Umbilical cord (tissue), 1 donor: ENCODE measurements around the gene ARHGAP11B.
A peak's percentile ranks its signal among the peaks of the same experiment; 100 is the strongest.
"Not testable (repeated sequence)": the region's sequence is repeated elsewhere in the genome, so short reads cannot be mapped to it uniquely, and the experiment has no call there.

Experiments
- DNase-seq: peaks from one replicate; pipeline ENCODE4 v3.0.0-alpha.2; 2015; ENCODE audit warnings: low spot score

ARHGAP11B gene

DNA sequence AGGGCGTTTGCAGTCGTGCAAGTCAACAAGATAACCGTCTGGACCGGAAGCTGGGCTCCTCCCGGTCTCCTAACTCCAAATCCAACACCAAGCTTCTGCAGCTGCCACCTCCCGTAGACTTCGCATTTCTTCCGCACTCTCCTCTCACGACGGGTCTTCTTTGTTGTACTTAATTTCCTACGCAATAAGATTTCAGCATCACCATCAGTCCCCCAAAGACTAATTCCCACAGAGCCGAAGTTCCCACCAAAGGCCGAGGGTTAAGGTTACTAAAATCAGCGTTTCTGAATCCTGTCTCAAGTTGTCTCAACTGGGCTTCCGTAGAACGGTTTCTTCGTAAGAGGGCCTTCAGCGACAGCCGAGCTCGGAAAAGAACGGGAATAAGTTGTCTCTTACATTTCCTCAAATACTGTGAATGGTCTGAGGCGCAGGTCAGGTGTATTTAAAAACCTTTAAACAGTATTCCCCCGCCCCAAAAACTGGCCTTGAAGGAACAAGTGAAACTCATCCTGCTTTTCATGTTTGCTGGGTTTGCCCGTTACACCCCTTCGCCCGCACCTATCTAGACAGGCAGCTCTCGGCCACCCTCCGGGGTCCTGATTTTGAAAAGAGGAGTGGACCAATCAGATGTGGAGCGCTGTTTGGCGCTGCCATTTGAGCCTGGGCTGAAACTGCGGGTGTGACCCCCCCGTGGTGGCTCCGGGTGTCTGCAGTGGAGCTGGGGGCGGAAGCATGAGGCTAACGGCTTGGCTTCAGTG lies at the start of gene ARHGAP11B:
Gene ARHGAP11B (plus strand): TSS at position 693 of the 758 bp plus-strand sequence.
- peak; percentile 100 for DNase-seq

DNA sequence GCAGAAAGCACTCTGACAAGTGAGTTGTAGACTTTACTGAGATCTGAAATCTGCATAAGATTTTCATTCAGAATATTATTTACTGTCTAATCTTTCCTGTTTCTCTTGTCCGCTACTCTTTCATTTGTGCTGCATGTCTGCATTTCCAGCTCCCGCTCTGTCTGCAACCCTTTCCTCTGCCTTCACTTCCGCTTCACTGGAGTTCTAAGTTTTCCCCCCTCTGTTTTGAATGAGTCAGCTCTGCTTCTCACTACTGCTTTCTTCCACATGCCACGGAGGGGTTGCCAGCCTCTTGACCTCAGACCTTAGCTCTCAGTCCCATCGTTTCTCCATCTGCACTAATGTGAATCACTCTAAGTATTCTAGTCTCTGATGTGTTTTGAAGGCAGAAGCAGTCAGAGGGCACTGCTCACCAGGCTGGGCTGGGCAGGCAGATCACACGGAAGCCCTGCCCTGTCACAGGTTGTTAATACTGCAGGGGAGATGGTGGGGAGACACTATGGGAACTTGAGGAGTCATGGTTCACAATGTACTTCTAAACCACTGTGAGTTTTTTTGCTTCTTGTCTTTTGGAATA lies 46.4 kb upstream of the ARHGAP11B start:
- not testable (repeated sequence) for DNase-seq

- DNase-seq: not testable (repeated sequence)
Measured at GRCh38 chr15:30580716-30581115, 45.2 kb upstream of the ARHGAP11B start.

DNA sequence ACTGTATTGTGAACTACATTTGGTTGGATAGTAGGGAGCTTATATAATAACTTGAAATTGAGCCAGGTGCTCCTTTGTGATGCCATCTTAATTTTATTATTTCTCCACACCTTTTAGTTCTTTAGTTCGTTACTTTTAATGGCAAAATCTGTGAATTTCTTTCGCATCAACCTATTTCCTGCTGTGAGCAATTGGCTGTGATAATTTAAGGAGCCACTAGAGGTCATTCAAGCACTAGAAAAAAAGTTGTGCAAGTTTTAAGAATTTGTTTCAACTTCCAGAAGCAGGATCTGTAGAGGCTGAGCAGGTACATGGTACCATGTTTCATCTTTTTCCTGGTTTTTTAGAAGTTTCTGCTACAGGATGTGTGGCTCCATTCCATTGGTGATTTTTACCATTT lies 27.0 kb upstream of the ARHGAP11B start:
- DNase-seq: not testable (repeated sequence)

DNA sequence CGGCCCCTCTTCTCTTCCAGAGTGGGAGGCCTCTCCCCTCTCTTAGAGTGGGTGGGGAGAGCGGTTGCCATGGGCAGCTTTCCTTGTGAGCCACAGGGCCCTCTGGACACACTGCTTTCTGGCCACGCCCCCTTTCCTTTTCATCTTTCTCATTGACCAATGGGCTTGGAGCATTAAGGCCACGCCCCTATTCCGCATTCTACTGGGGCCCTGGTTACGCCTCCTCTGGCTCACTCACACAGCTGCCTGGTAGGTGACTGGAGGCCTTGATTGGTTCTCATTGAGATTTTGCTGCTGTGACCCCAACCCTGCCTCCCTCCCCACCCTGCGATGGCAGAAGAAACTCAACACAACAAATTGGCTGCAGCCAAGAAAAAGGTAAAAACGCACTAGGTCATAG lies 22.1 kb upstream of the ARHGAP11B start, which contains the start of gene GOLGA8H:
Gene GOLGA8H (plus strand): TSS at position 233 of the 400 bp plus-strand sequence. CDS start 98 bp downstream, at position 331.
- DNase-seq: not testable (repeated sequence)

DNA sequence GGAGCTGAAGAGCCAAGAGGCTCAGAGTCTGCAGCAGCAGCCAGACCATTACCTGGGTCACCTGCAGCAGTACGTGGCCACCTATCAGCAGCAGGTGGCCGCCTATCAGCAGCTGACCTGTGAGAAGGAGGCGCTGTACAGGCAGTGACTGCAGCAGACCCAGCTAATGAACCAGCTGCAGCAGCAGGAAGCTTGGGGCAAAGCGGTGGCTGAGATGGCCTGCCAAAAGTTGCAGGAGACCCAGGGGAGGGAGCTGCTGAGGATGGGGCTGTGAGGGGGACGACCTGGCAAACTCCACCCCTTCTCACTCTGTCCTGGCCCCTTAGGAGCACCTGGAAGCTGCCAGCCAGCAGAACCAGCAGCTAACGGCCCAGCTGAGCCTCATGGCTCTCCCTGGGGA lies 13.7 kb upstream of the ARHGAP11B start:
- not testable (repeated sequence) for DNase-seq

DNA sequence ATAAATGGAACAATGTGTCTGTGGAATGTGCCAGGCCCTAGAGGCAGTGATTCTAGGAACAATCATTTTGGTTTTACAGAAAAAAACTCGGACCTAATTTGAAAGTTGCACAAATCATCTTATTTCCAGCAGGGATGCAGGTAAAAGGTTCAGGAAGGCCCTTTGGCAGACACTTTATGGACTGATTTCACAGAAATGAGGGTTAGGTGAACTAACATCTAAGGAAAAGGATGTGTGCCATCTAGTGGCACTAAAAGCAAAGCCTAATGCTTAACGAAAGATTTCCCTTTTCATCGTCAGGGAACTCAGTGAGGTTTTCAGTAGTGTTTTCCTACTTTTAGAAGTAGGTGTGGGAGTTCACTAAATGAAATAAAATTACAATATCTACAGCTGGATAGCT lies 4.6 kb upstream of the ARHGAP11B start:
- DNase-seq: peak; percentile 8

GRCh38 chr15:30626194-30626565 lies 252 bp downstream of the ARHGAP11B start:
- DNase-seq: peak; percentile 8

- DNase-seq: not testable (repeated sequence)
Measured at GRCh38 chr15:30626632-30627031, 704 bp downstream of the ARHGAP11B start.

DNA sequence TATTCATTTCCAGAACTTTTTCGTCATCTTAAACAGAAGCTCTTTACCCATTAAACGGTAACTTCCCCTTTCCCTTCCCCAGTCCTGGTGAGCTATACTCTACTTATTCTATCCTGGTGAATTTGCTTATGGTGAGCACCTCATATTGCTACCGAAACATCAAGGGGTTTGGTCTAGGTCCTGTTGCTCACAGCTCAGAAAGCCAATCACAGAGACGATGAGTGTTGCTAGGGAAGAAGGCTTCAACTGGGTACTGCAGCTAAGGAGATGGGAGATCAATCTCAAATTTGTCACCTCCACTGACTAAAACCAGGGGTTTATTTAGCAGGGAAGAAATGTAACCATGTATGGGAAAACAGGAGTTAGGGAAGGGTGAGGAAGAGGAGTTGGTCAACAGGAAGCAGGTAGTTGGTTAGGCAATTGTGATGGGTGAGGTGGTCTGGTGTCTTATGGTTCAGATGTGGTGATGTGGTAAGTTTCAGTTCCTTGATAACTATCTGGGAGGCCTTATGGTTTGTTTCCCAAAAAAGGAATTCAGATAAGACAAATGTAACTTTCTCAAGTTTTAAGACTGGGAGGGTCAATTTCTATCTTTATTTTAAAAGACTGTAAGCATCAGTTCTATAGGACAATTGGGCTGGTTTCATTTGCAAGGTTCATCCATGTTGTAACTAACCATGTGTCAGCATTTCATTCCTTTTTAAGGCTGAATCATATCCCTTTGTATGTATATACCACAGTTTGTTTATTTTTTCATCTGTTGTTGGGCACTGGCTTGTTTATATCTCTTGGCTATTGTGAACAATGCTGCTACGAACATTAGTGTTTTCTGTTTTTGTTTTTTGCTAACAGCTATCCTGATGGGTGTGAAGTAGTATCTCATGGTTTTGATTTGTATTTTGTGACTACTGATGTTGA lies 24.3 kb downstream of the ARHGAP11B start:
- DNase-seq: no peak

- DNase-seq: peak; percentile 25
Measured at GRCh38 chr15:30661154-30661553, 35.2 kb downstream of the ARHGAP11B start.

- not testable (repeated sequence) for DNase-seq
Measured at GRCh38 chr15:30669621-30670020, 43.7 kb downstream of the ARHGAP11B start.

DNA sequence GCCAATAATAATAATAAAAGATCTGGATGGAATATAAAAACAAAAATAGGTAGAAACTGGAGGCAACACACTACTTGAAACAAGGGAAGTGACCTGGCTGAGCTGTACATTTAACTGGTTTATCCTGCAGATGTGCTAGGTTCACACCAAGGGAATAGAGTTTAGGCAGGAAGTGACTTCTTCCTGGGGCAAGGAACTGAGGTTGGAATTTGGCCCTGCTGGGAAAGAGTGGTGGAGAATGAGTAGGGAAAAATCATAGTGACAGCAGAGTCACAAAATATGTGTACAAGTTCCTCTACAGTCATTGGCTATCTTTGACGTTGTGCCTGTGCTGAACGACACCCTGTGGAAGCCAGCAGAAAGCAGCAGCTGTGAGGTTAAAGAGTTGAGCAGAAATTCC lies 44.1 kb downstream of the ARHGAP11B start:
- DNase-seq: no peak

GRCh38 chr15:30671309-30671708 lies 45.4 kb downstream of the ARHGAP11B start:
- no peak for DNase-seq

DNA sequence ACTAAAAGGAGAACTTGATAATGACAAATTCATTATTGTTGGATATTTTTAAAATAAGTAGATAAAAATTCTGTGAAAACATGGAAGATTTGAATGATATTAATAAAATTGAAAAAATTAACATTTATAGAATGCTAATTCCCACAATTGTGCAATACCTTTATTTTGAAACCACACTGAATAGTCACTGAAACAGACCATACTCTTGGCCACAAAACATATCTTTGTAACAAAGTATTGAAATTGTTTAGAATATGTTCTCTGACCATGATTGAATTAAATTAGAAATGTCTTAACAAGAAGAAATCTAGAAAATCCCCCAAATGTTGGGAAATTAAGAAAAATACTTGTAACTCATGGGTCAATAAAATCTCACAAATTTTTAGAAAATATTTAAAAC lies 49.2 kb downstream of the ARHGAP11B start:
- no peak for DNase-seq

DNA sequence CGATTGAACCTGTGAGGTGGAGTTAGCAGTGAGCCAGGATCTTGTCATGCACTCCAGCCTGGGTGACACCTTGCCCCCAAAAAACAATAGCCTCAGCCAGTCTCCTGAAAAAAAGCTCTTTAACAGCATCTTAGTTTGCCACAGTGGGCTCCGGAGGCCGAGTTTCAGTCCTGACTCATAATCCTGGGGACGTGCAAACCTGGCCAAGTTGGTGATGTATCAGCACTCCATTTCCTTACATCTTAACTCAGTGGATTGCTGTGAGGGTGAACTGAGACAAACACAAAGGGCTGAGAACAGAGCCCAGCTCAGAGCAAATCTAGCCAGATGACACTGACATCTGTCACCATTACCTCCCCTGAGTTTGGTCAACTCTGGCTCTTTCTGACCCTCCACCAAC lies 50.0 kb downstream of the ARHGAP11B start:
- DNase-seq: not testable (repeated sequence)

DNA sequence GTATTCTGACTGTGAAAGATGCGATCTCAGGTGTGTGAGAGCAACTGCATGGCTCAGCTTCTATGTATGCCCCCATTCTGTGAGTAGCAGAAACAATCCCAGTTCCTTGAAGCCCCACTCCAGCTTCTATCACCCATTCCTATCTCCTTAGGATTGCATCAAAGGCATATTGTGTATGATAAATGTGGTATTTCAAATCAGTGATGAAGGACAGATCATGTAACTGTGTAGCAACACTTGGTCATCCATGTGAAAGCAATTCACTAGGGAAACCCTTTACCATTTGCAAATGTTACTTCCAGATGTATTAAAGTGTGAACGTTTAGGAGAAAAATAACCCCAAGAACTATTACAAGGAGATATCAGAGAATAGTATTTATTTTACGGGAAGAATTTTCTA lies 55.1 kb downstream of the ARHGAP11B start:
- DNase-seq: not testable (repeated sequence)

- not testable (repeated sequence) for DNase-seq
Measured at GRCh38 chr15:30685709-30686285, 59.9 kb downstream of the ARHGAP11B start.

GRCh38 chr15:30686651-30687050 lies 60.7 kb downstream of the ARHGAP11B start:
- not testable (repeated sequence) for DNase-seq
